ENCODE data around the gene ZNF598. TPM values are rescaled to one million over a fixed set of nuclear protein-coding genes. Genes with fewer than 3 reads are reported as not detected.

The ZNF598 gene
- total and polyA plus RNA-seq, 2 of the 13 experiments (the other 11 are each of a cell fraction or from before 2014, with no cell fraction given), result 13.5 to 14.2 TPM

GRCh38 chr16:1961651-1962067 is 48.0 kb downstream of the ZNF598 start:
- ChIA-PET CTCF (ENCODE audit: low intra/inter-chr PET ratio, low total read pairs) (no interaction called here), POLR2A (interaction anchor here (0.7 to 7.4 kb wide), 8 partner anchors 9 to 194 kb away, joined by 3 to 139 read pairs (median 5); partner anchors contain the start of genes GFER, MSRB1, TBL3 and TRAF7)
- Histone ChIP-seq H3K4me1 (ENCODE audit: insufficient read depth, low read length) (peaks cover 51% of the 10 kb centered on the region), H3K9ac (ENCODE audit: insufficient read depth, low read depth, low read length) (no peak overlapping the region), H3K79me2 (ENCODE audit: insufficient read depth, low read length) (peaks cover 43% of the 10 kb centered on the region), H3K9me3 (ENCODE audit: low read length) (no peaks in the 10 kb centered on the region), H3K4me2 (ENCODE audit: low read depth, low read length) (peak overlapping the region; percentile 36; the same call in 1 of the 2 replicates), H3K27me3 (ENCODE audit: control insufficient read depth in 1 of 2, insufficient read depth in 2 of 2, low read length in 2 of 2) (no peaks in the 10 kb centered on the region; a peak in 1 of 5 replicates), H4K20me1 (ENCODE audit: insufficient read depth, low read length) (peaks cover 34% of the 10 kb centered on the region), H3K27ac (ENCODE audit: extremely low read length, insufficient read depth, low read length) (peak overlapping the region; percentile 34), H3K36me3 (replicated peaks in 1 of 2; ENCODE audit: control insufficient read depth in 1 of 2, insufficient read depth in 2 of 2, low read length in 2 of 2) (peaks cover 3 to 19% of the 10 kb centered on the region in 2 experiments; a peak in 3 of 5 replicates), H2AFZ (ENCODE audit: low read length) (no peak overlapping the region), H3K4me3 (replicated peaks in 1 of 3; ENCODE audit: insufficient read depth in 1 of 3, low read depth in 2 of 3, low read length in 3 of 3) (no peak overlapping the region)
- in situ Hi-C loops (cut with HindIII; ENCODE audit: extremely low pct_ligation_motif_present, low pct_unique_long_range_greater_than_20kb), result no loop called here
- peak; percentile 0; the same call in 2 of the 3 replicates for ATAC-seq
- no peak for FAIRE-seq
- 62% methylated on average over 6 of the region's 6 CpGs for WGBS (ENCODE audit: low lambda C conversion rate)
- intact Hi-C loops (cut with micrococcal nuclease; ENCODE audit: unreplicated experiment), result no loop called here
- no TSS peak for BruUV-seq (replicated peaks)
- DNase-seq (ENCODE audit: low spot score), result peak; percentile 49
- 0 out of 2 replicates have a peak, but pooled peaks have one; percentile 16 for TF ChIP-seq SSRP1 (CRISPR knock-in tag; IDR thresholded peaks at IDR 0.05)
- TF ChIP-seq ZBTB49 (CRISPR knock-in tag; IDR thresholded peaks at IDR 0.05; ENCODE audit: borderline replicate concordance), result no peak
- TF ChIP-seq POLR2G (IDR thresholded peaks at IDR 0.05; ENCODE audit: low read depth, low read length), result no peak
- peak; percentile 24; the same call in 1 of the 2 replicates for TF ChIP-seq SOX13 (IDR thresholded peaks at IDR 0.05)
- no peak for TF ChIP-seq SOX13 (CRISPR knock-in tag; conservative IDR thresholded peaks at IDR 0.05 in 1 of 2, IDR thresholded peaks at IDR 0.05 in 1 of 2)
- TF ChIP-seq RBFOX2 (IDR thresholded peaks at IDR 0.05; ENCODE audit: low read depth, low read length), result 0 out of 2 replicates have a peak, but pooled peaks have one; percentile 16
- TF ChIP-seq, protein P1, sequence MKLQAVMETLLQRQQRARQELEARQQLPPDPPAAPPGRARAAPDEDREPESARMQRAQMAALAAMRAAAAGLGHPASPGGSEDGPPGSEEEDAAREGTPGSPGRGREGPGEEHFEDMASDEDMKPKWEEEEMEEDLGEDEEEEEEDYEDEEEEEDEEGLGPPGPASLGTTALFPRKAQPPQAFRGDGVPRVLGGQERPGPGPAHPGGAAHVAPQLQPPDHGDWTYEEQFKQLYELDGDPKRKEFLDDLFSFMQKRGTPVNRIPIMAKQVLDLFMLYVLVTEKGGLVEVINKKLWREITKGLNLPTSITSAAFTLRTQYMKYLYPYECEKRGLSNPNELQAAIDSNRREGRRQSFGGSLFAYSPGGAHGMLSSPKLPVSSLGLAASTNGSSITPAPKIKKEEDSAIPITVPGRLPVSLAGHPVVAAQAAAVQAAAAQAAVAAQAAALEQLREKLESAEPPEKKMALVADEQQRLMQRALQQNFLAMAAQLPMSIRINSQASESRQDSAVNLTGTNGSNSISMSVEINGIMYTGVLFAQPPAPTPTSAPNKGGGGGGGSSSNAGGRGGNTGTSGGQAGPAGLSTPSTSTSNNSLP (IDR thresholded peaks at IDR 0.05; ENCODE audit: low read depth, low read length), result no peak
- TF ChIP-seq FIP1L1 (IDR thresholded peaks at IDR 0.05; ENCODE audit: borderline replicate concordance, insufficient read depth, low read depth, low read length), result 0 out of 2 replicates have a peak, but pooled peaks have one; percentile 40
- TF ChIP-seq HNRNPK (IDR thresholded peaks at IDR 0.05; ENCODE audit: low read depth, low read length, poor library complexity, severe bottlenecking), result no peak
- TF ChIP-seq ZNF780A (CRISPR knock-in tag; IDR thresholded peaks at IDR 0.05), result 0 out of 2 replicates have a peak, but pooled peaks have one; percentile 12
- 0 out of 2 replicates have a peak, but pooled peaks have one; percentile 28 for TF ChIP-seq NFAT5 (CRISPR knock-in tag; IDR thresholded peaks at IDR 0.05)

Measured in HepG2 (cell line).